Thyroid gland (tissue), 4 donors: ENCODE data around the gene KLK11. TPM values are rescaled to one million over a fixed set of nuclear protein-coding genes. Genes with fewer than 3 reads are reported as not detected.

Experiments used
- DNase-seq, 2 donors: peaks; one replicate each; pipeline ENCODE4 v3.0.0-alpha.2; 2019
- H3K27ac ChIP-seq, 3 donors: fragments of 200-600 bp; sonication (generic); 1 replicate in 2 of 3; 2 replicates in 1 of 3; pipeline ENCODE4 v1.5.1; 2016 to 2019; ENCODE audit warnings: mild to moderate bottlenecking in 1 of 3, moderate library complexity in 1 of 3
- H3K27me3 ChIP-seq: fragments of 200-600 bp; sonication (generic); one replicate; pipeline ENCODE4 v1.5.1; 2019
- H3K36me3 ChIP-seq, 2 donors: fragments of 200-600 bp; sonication (generic); one replicate each; pipeline ENCODE4 v1.5.1; 2016 to 2019
- H3K4me1 ChIP-seq, 2 donors: fragments of 200-600 bp; sonication (generic); one replicate each; pipeline ENCODE4 v1.5.1; 2017 to 2019
- H3K4me3 ChIP-seq, 3 donors: fragments of 200-600 bp; sonication (generic); replicated peaks in 1 of 3; 1 replicate in 2 of 3; 2 replicates in 1 of 3; pipeline ENCODE4 v1.5.1; 2016; ENCODE audit warnings: mild to moderate bottlenecking in 1 of 3
- H3K9me3 ChIP-seq: fragments of 200-600 bp; sonication (generic); one replicate; pipeline ENCODE4 v1.5.1; 2017
- CTCF ChIP-seq, 6 experiments: fragments of 200-600 bp in 3 of 6; fragments of 450-650 bp in 3 of 6; sonication (generic) in 3 of 6; IDR thresholded peaks; one replicate each; pipeline ENCODE4 v1.5.1; 2016 to 2019; ENCODE audit warnings: antibody characterized with exemption in 6 of 6, mild to moderate bottlenecking in 2 of 6, inconsistent platforms in 1 of 6, moderate library complexity in 1 of 6
- POLR2A ChIP-seq, 2 donors: fragments of 450-650 bp; IDR thresholded peaks; one replicate each; pipeline ENCODE4 v1.6.1; 2017; ENCODE audit warnings: antibody characterized with exemption in 2 of 2, mild to moderate bottlenecking in 2 of 2, moderate library complexity in 1 of 2
- WGBS, 2 donors: methylation state at CpG; one replicate each; pipeline ENCODE4 v1.1.5; 2017; 5-methylcytosine and 5-hydroxymethylcytosine counted together
- intact Hi-C: fragments of 100-400 bp; cut with DNase I; formaldehyde crosslinking; loops from one replicate; pipeline ENCODE4 v1.15.1; 2023
- total RNA-seq, 4 donors: library from RNA; depleted of rRNA; stranded (reverse); fragments of >200 nt; gene quantifications; one replicate each; pipeline ENCODE4 v1.2.3, GENCODE V29; 2016

The KLK11 gene
- total RNA-seq, 4 donors from 2014 or later: 0.40 to 0.93 TPM; not detected in 2

- DNase-seq: no peak
- TF ChIP-seq POLR2A (IDR thresholded peaks at IDR 0.05) (no peak), CTCF (IDR thresholded peaks at IDR 0.05) (no peak)
- H3K4me3 ChIP-seq: no peak overlapping the region
- no peaks in the 10 kb centered on the region for H3K4me1 ChIP-seq
- H3K27me3 ChIP-seq: no peaks in the 10 kb centered on the region
- WGBS, 2 donors: 89 to 95% methylated on average over 6 of the region's 6 CpGs
- H3K27ac ChIP-seq: no peak overlapping the region
- intact Hi-C loops: no loop called here
- no peaks in the 10 kb centered on the region for H3K36me3 ChIP-seq
- no peaks in the 10 kb centered on the region for H3K9me3 ChIP-seq
Observed at GRCh38 chr19:51040151-51040550, 13.7 kb upstream of the KLK11 start.

GRCh38 chr19:51036519-51036918 lies 10.1 kb upstream of the KLK11 start:
- H3K4me1 ChIP-seq: no peaks in the 10 kb centered on the region
- no peak overlapping the region for H3K27ac ChIP-seq
- intact Hi-C loops: no loop called here
- H3K9me3 ChIP-seq: no peaks in the 10 kb centered on the region
- WGBS, 2 donors: 43 to 44% methylated on average over 9 of the region's 9 CpGs
- no peaks in the 10 kb centered on the region for H3K27me3 ChIP-seq
- no peak for DNase-seq
- H3K36me3 ChIP-seq: no peaks in the 10 kb centered on the region
- TF ChIP-seq POLR2A (IDR thresholded peaks at IDR 0.05): no peak
- TF ChIP-seq CTCF (IDR thresholded peaks at IDR 0.05): no peak
- H3K4me3 ChIP-seq: no peak overlapping the region

GRCh38 chr19:51034704-51035103 lies 8.3 kb upstream of the KLK11 start, which contains the start of gene KLK12:
KLK12 (minus strand) TSS chr19:51035002; CDS start chr19:51034621, 381 bp downstream.
- H3K9me3 ChIP-seq: no peaks in the 10 kb centered on the region
- TF ChIP-seq CTCF (IDR thresholded peaks at IDR 0.05): no peak
- TF ChIP-seq POLR2A (IDR thresholded peaks at IDR 0.05): no peak
- no peak for DNase-seq
- no peaks in the 10 kb centered on the region for H3K4me1 ChIP-seq
- no peaks in the 10 kb centered on the region for H3K36me3 ChIP-seq
- 26 to 50% methylated on average over 11 of the region's 11 CpGs for WGBS, 2 donors
- no peak within 1 kb of the TSS for H3K27ac ChIP-seq
- H3K4me3 ChIP-seq: no peak within 1 kb of the TSS
- intact Hi-C loops: no loop called here
- no peaks in the 10 kb centered on the region for H3K27me3 ChIP-seq

GRCh38 chr19:51031880-51032225 lies 5.4 kb upstream of the KLK11 start:
- no peak for DNase-seq
- no peaks in the 10 kb centered on the region for H3K9me3 ChIP-seq
- no peaks in the 10 kb centered on the region for H3K27me3 ChIP-seq
- H3K4me3 ChIP-seq: no peak overlapping the region
- no peaks in the 10 kb centered on the region for H3K36me3 ChIP-seq
- intact Hi-C loops: no loop called here
- 91% methylated on average over 28 of the region's 28 CpGs for WGBS, 2 donors
- TF ChIP-seq POLR2A (IDR thresholded peaks at IDR 0.05): no peak
- TF ChIP-seq CTCF (IDR thresholded peaks at IDR 0.05): no peak
- H3K4me1 ChIP-seq: no peaks in the 10 kb centered on the region
- H3K27ac ChIP-seq: no peak overlapping the region

GRCh38 chr19:51031220-51031879 lies 4.9 kb upstream of the KLK11 start:
- DNase-seq: no peak
- Histone ChIP-seq H3K4me1 (no peaks in the 10 kb centered on the region), H3K27ac (no peak overlapping the region), H3K9me3 (no peaks in the 10 kb centered on the region), H3K27me3 (no peaks in the 10 kb centered on the region), H3K36me3 (no peaks in the 10 kb centered on the region), H3K4me3 (no peak overlapping the region)
- TF ChIP-seq POLR2A (IDR thresholded peaks at IDR 0.05) (no peak), CTCF (IDR thresholded peaks at IDR 0.05) (no peak)
- WGBS, 2 donors: 86 to 94% methylated on average over 7 of the region's 7 CpGs
- intact Hi-C loops: no loop called here
